Measurements from ENCODE around the gene CPTP.

The CPTP gene

DNA sequence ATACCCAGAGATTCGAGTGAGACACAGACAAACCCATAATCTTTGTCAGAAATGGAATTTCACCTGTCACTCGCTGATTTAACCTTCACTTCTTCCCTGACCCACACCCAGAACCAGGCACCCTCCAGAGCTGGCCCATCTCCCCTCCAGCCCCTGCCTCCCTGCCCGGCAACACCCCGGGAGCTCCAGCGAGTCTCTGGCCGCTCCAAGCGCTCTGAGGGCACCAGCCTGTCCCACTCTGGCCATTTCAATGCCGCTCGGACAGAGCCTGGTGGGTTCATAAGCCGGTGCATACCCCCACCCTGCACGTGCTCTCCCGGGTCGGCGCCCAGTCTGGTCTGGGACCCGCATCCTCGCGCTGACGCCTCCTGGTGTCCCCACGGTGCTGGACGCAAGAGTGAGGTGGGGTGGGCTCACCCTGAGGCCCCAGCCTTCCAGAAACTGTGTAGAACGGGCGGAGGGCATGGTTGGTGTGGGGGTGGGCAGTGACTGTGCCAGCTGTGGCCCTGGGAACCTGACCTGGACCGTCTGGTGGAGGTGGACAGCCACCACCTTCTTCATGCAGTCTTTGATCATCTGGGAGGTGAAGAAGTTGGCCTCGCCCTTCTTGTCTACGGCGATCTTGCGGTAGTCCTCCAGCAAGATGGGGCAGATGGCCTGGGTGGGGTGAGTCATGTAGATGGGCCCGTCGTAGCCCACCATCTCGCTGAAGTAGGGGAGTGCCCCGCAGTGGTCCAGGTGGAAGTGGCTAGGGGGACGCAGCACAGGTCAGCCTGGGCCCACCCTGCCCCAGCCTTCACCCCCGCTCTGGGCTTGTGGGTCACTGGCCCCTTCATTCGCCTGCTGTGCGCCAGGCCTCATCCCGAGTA is 5.6 kb upstream of the CPTP start:
- peaks cover 9% of the 10 kb centered on the region for H3K4me1 ChIP-seq (ENCODE audit: low read depth, poor library complexity, severe bottlenecking)
- H3K4me2 ChIP-seq = no peak overlapping the region
- no peak overlapping the region for H3K9ac ChIP-seq
- peaks cover 41% of the 10 kb centered on the region for H3K79me2 ChIP-seq (ENCODE audit: insufficient read depth, low read depth)
- no peak overlapping the region for H3K4me3 ChIP-seq (IDR thresholded peaks at IDR 0.05; ENCODE audit: insufficient read depth, low read depth, low read length)
- H4K20me1 ChIP-seq (ENCODE audit: insufficient read depth) = no peaks in the 10 kb centered on the region
- H3K27ac ChIP-seq = no peak overlapping the region
- no peaks in the 10 kb centered on the region; the same call in 1 of the 2 replicates for H3K36me3 ChIP-seq (ENCODE audit: insufficient read depth)
- no peaks in the 10 kb centered on the region for H3K27me3 ChIP-seq (ENCODE audit: insufficient read depth, low read depth)
- TF ChIP-seq, protein P1, sequence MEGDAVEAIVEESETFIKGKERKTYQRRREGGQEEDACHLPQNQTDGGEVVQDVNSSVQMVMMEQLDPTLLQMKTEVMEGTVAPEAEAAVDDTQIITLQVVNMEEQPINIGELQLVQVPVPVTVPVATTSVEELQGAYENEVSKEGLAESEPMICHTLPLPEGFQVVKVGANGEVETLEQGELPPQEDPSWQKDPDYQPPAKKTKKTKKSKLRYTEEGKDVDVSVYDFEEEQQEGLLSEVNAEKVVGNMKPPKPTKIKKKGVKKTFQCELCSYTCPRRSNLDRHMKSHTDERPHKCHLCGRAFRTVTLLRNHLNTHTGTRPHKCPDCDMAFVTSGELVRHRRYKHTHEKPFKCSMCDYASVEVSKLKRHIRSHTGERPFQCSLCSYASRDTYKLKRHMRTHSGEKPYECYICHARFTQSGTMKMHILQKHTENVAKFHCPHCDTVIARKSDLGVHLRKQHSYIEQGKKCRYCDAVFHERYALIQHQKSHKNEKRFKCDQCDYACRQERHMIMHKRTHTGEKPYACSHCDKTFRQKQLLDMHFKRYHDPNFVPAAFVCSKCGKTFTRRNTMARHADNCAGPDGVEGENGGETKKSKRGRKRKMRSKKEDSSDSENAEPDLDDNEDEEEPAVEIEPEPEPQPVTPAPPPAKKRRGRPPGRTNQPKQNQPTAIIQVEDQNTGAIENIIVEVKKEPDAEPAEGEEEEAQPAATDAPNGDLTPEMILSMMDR (conservative IDR thresholded peaks at IDR 0.05; ENCODE audit: low read depth, low read length) = no peak
- no peak overlapping the region for H2AFZ ChIP-seq (ENCODE audit: low read depth)

DNA sequence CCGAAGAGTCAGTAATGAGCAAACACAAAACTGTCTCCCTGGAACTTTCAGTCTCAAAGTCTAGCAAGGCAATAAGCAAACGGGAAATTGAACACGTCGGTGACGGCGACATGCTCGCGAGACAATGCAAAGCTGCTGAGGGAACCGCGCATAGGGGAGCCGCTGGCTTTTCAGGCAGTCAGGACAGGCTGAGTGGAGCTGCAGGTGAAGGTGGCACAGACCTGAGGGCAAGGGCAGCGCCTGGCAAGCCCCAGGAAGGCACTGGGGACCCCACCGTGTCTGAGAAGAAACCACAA is 5.0 kb upstream of the CPTP start:
- Histone ChIP-seq H3K27me3 (ENCODE audit: insufficient read depth, low read depth) (no peaks in the 10 kb centered on the region), H3K79me2 (ENCODE audit: insufficient read depth, low read depth) (peaks cover 44% of the 10 kb centered on the region), H4K20me1 (ENCODE audit: insufficient read depth) (no peaks in the 10 kb centered on the region), H3K4me3 (IDR thresholded peaks at IDR 0.05; ENCODE audit: insufficient read depth, low read depth, low read length) (no peak overlapping the region), H3K27ac (no peak overlapping the region), H3K36me3 (ENCODE audit: insufficient read depth) (no peaks in the 10 kb centered on the region; the same call in 1 of the 2 replicates), H3K4me1 (ENCODE audit: low read depth, poor library complexity, severe bottlenecking) (peaks cover 9% of the 10 kb centered on the region), H3K9ac (no peak overlapping the region), H2AFZ (ENCODE audit: low read depth) (no peak overlapping the region), H3K4me2 (no peak overlapping the region)
- TF ChIP-seq, protein P1 (conservative IDR thresholded peaks at IDR 0.05; ENCODE audit: low read depth, low read length) = no peak

DNA sequence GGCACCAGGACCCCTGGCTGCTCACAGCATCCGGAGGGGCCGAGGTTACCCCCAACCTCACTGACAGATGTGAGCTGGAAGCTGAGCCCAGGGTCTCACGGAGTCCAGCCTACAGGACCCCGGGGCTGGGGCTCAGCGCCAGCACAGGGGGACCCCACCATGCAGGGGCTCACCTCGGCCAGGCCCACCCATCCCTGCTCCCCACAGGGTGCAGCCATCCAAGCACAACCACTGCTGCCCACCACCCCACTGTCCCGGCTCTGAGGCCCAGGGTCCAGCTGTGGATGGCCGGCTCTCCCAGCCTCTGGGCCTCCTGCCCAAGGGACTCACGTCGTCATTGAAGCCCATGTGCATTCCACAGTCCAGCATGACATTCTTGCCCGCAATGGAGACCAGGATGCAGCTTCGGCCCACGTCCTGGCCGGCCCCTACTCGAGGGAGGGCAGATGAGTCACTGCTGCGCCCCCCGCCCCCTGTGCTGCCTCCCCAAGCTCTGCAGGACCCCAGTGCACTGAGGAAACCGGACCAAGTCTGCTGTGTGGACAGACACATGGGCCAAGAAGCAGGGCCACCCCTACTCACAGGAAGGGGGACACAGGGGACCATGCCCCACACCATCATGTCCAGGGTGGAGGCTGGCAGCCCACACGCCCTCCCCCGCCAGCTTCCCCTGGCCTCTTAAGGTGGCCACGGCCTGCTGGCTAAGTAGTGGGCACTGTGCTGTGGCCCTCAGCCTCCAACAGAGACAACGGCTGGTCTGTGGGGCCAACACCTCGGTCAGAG is 3.7 kb upstream of the CPTP start:
- H3K4me2 ChIP-seq = no peak overlapping the region
- no peaks in the 10 kb centered on the region for H3K27me3 ChIP-seq (ENCODE audit: insufficient read depth, low read depth)
- no peak overlapping the region for H3K27ac ChIP-seq
- H4K20me1 ChIP-seq (ENCODE audit: insufficient read depth) = no peaks in the 10 kb centered on the region
- H3K36me3 ChIP-seq (ENCODE audit: insufficient read depth) = no peaks in the 10 kb centered on the region; the same call in 1 of the 2 replicates
- peaks cover 15% of the 10 kb centered on the region for H3K4me1 ChIP-seq (ENCODE audit: low read depth, poor library complexity, severe bottlenecking)
- no peak overlapping the region for H2AFZ ChIP-seq (ENCODE audit: low read depth)
- TF ChIP-seq, protein P1 (conservative IDR thresholded peaks at IDR 0.05; ENCODE audit: low read depth, low read length) = no peak
- H3K4me3 ChIP-seq (IDR thresholded peaks at IDR 0.05; ENCODE audit: insufficient read depth, low read depth, low read length) = no peak overlapping the region
- no peak overlapping the region for H3K9ac ChIP-seq
- H3K79me2 ChIP-seq (ENCODE audit: insufficient read depth, low read depth) = peaks cover 49% of the 10 kb centered on the region

DNA sequence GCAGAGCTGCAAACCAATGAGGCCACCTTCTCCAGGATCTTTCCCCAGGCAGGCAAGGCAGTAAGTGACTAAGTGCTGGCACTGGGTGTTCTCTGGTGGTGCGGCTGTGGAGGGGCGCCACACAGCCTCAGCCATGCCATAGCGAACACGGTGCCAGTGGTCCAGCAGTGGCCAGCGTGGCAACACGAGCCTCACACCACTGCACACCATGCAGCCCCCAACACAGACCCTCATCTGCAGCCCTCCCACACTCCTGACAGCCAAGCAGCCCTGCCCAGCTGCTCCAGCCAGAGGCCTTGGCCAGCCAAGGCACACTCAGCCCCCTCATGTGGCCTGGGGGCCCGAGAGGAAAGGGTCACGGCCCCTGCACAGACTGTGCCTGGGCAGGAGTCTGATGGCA is 3.1 kb upstream of the CPTP start:
- H3K4me1 ChIP-seq (ENCODE audit: low read depth, poor library complexity, severe bottlenecking) = peaks cover 21% of the 10 kb centered on the region
- no peaks in the 10 kb centered on the region; the same call in 1 of the 2 replicates for H3K36me3 ChIP-seq (ENCODE audit: insufficient read depth)
- H3K4me3 ChIP-seq (IDR thresholded peaks at IDR 0.05; ENCODE audit: insufficient read depth, low read depth, low read length) = no peak overlapping the region
- H3K27me3 ChIP-seq (ENCODE audit: insufficient read depth, low read depth) = no peaks in the 10 kb centered on the region
- peaks cover 52% of the 10 kb centered on the region for H3K79me2 ChIP-seq (ENCODE audit: insufficient read depth, low read depth)
- H3K4me2 ChIP-seq = no peak overlapping the region
- H2AFZ ChIP-seq (ENCODE audit: low read depth) = no peak overlapping the region
- H3K27ac ChIP-seq = no peak overlapping the region
- H4K20me1 ChIP-seq (ENCODE audit: insufficient read depth) = no peaks in the 10 kb centered on the region
- TF ChIP-seq, protein P1 (conservative IDR thresholded peaks at IDR 0.05; ENCODE audit: low read depth, low read length) = no peak
- H3K9ac ChIP-seq = no peak overlapping the region

Data from KMS-11 (cell line).